Astrocyte (in vitro differentiated cells and primary cell): ENCODE data around the gene CPLX3.

Experiments used
- EZH2 ChIP-seq: IDR thresholded peaks from 2 replicates; pipeline ENCODE4 v1.6.1; 2012; ENCODE audit warnings: mild to moderate bottlenecking, low read length, inconsistent platforms; ENCODE audit not compliant: insufficient read depth
- TF ChIP-seq, protein P1 (sequence below): IDR thresholded peaks from 2 replicates; pipeline ENCODE4 v1.5.1; 2011; ENCODE audit warnings: low read depth, mild to moderate bottlenecking, inconsistent platforms, low read length, moderate library complexity; ENCODE audit not compliant: insufficient read depth

- no peak for TF ChIP-seq EZH2
- TF ChIP-seq, protein P1, sequence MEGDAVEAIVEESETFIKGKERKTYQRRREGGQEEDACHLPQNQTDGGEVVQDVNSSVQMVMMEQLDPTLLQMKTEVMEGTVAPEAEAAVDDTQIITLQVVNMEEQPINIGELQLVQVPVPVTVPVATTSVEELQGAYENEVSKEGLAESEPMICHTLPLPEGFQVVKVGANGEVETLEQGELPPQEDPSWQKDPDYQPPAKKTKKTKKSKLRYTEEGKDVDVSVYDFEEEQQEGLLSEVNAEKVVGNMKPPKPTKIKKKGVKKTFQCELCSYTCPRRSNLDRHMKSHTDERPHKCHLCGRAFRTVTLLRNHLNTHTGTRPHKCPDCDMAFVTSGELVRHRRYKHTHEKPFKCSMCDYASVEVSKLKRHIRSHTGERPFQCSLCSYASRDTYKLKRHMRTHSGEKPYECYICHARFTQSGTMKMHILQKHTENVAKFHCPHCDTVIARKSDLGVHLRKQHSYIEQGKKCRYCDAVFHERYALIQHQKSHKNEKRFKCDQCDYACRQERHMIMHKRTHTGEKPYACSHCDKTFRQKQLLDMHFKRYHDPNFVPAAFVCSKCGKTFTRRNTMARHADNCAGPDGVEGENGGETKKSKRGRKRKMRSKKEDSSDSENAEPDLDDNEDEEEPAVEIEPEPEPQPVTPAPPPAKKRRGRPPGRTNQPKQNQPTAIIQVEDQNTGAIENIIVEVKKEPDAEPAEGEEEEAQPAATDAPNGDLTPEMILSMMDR: no peak
Measured at GRCh38 chr15:74777769-74778598, 48.4 kb upstream of the CPLX3 start.
